SK-N-SH (cell line): ENCODE data around the gene UGT1A3. TPM values are rescaled to one million over a fixed set of nuclear protein-coding genes. Genes with fewer than 3 reads are reported as not detected.

Experiments
- CTCF ChIA-PET: fragments of 300-600, 350-600 bp; formaldehyde crosslinking; extraction: SDS; loops from one replicate; lab custom pipeline; 2021; lab: Yijun Ruan, JAX
- POLR2A ChIA-PET: fragments of 350-600 bp; sonication (Branson Sonifier 250); formaldehyde crosslinking; extraction: SDS; loops from one replicate; lab custom pipeline; 2020; ENCODE audit warnings: antibody characterized with exemption, inconsistent platforms; lab: Yijun Ruan, JAX
- DNase-seq: peaks from one replicate; pipeline ENCODE4 v3.0.0; 2012
- H2AFZ ChIP-seq: fragments of 200-600 bp; sonication (generic); 2 replicates; pipeline ENCODE4 v1.8.1; 2016; ENCODE audit warnings: antibody characterized with exemption, mild to moderate bottlenecking, low read depth
- H3F3A ChIP-seq: fragments of 200-600 bp; sonication (generic); replicated peaks from 2 replicates; pipeline ENCODE3; 2016; ENCODE audit warnings: antibody characterized with exemption, mild to moderate bottlenecking; ENCODE audit not compliant: insufficient read depth
- H3K27ac ChIP-seq, 2 experiments: fragments of 200-500 bp in 1 of 2; fragments of 200-600 bp in 1 of 2; sonication (Bioruptor generic) in 1 of 2; sonication (generic), shearing (Covaris generic) in 1 of 2; 2 replicates each; pipeline versions ENCODE4 v1.5.1 to v1.6.1; 2014 to 2016; ENCODE audit warnings: low read depth in 2 of 2, inconsistent platforms in 1 of 2, low read length in 1 of 2, mild to moderate bottlenecking in 1 of 2, mixed read lengths in 1 of 2
- H3K27me3 ChIP-seq: fragments of 200-600 bp; sonication (generic), shearing (Covaris generic); 2 replicates; pipeline ENCODE4 v1.6.1; 2016; ENCODE audit warnings: mixed run types; ENCODE audit not compliant: insufficient read depth
- H3K36me3 ChIP-seq, 2 experiments: fragments of 200-500 bp in 1 of 2; fragments of 200-600 bp in 1 of 2; sonication (Bioruptor generic) in 1 of 2; sonication (generic) in 1 of 2; replicated peaks in 1 of 2; 2 replicates each; pipeline versions ENCODE3 to v1.5.1; 2014 to 2016; ENCODE audit warnings: low read length in 1 of 2, mild to moderate bottlenecking in 1 of 2; ENCODE audit not compliant: insufficient read depth in 2 of 2, control insufficient read depth in 1 of 2
- H3K4me1 ChIP-seq, 2 experiments: fragments of 200-500 bp in 1 of 2; fragments of 200-600 bp in 1 of 2; sonication (Bioruptor generic) in 1 of 2; sonication (generic), shearing (Covaris generic) in 1 of 2; 2 replicates each; pipeline versions ENCODE4 v1.5.1 to v1.6.1; 2014 to 2016; ENCODE audit warnings: low read depth in 1 of 2, low read length in 1 of 2, mixed run types in 1 of 2; ENCODE audit not compliant: insufficient read depth in 2 of 2, control insufficient read depth in 1 of 2
- H3K4me2 ChIP-seq: fragments of 200-600 bp; sonication (generic), shearing (Covaris generic); 2 replicates; pipeline ENCODE4 v1.6.1; 2017; ENCODE audit warnings: mixed run types
- H3K4me3 ChIP-seq, 2 experiments: fragments of 200-500 bp in 1 of 2; fragments of 200-600 bp in 1 of 2; sonication (Bioruptor generic) in 1 of 2; sonication (generic), shearing (Covaris generic) in 1 of 2; 2 replicates each; pipeline versions ENCODE4 v1.5.1 to v1.8.1; 2014 to 2016; ENCODE audit warnings: low read depth in 2 of 2, inconsistent platforms in 1 of 2, low read length in 1 of 2, mild to moderate bottlenecking in 1 of 2, mixed read lengths in 1 of 2, moderate library complexity in 1 of 2
- H3K79me2 ChIP-seq: fragments of 200-600 bp; sonication (generic); 2 replicates; pipeline ENCODE4 v1.8.1; 2017; ENCODE audit warnings: mild to moderate bottlenecking; ENCODE audit not compliant: insufficient read depth
- H3K9ac ChIP-seq: fragments of 200-600 bp; sonication (generic); 2 replicates; pipeline ENCODE4 v1.6.1; 2017; ENCODE audit warnings: mixed run types
- H3K9me2 ChIP-seq: fragments of 200-600 bp; sonication (generic); 2 replicates; pipeline ENCODE4 v1.6.1; 2017; ENCODE audit warnings: mixed run types
- H3K9me3 ChIP-seq: fragments of 200-600 bp; sonication (generic); 2 replicates; pipeline ENCODE4 v1.6.1; 2017; ENCODE audit warnings: mixed run types, mild to moderate bottlenecking, moderate library complexity
- H4K20me1 ChIP-seq: fragments of 200-600 bp; sonication (generic); 2 replicates; pipeline ENCODE4 v1.6.1; 2017; ENCODE audit warnings: mild to moderate bottlenecking, mixed run types; ENCODE audit not compliant: insufficient read depth
- CHD2 ChIP-seq: fragments of 150-350 bp; IDR thresholded peaks from 2 replicates; pipeline ENCODE4 v1.6.1; 2018; ENCODE audit warnings: low read length; ENCODE audit not compliant: partially characterized antibody
- EP300 ChIP-seq, 2 experiments: IDR thresholded peaks; 2 replicates each; pipeline versions ENCODE4 v1.4.0 to v1.6.1; 2012; ENCODE audit warnings: borderline replicate concordance in 1 of 2, low read depth in 1 of 2, low read length in 1 of 2
- FOSL2 ChIP-seq: IDR thresholded peaks from 2 replicates; pipeline ENCODE4 v1.4.0; 2012; ENCODE audit warnings: low read depth, mild to moderate bottlenecking, moderate library complexity, borderline replicate concordance
- FOXJ3 ChIP-seq: sonication (generic); formaldehyde crosslinking; IDR thresholded peaks from 2 replicates; pipeline ENCODE4 v1.5.1; 2020; ENCODE audit warnings: mild to moderate bottlenecking, missing genetic modification reagents
- FOXM1 ChIP-seq: IDR thresholded peaks from 2 replicates; pipeline ENCODE4 v1.4.0; 2012; ENCODE audit warnings: low read depth, mild to moderate bottlenecking
- GATA2 ChIP-seq: sonication (generic); formaldehyde crosslinking; IDR thresholded peaks from 2 replicates; pipeline ENCODE4 v1.5.0; 2020; ENCODE audit warnings: mild to moderate bottlenecking, missing genetic modification reagents
- MEF2A ChIP-seq: IDR thresholded peaks from 2 replicates; pipeline ENCODE4 v1.4.0; 2012; ENCODE audit warnings: low read depth, borderline replicate concordance
- NRF1 ChIP-seq: IDR thresholded peaks from 2 replicates; pipeline ENCODE4 v1.6.1; 2012; ENCODE audit warnings: low read depth, mild to moderate bottlenecking, low read length
- POLR2AphosphoS5 ChIP-seq: IDR thresholded peaks from 2 replicates; pipeline ENCODE4 v1.6.1; 2012; ENCODE audit warnings: low read depth, low read length
- RCOR1 ChIP-seq: fragments of 150-350 bp; IDR thresholded peaks from 2 replicates; pipeline ENCODE4 v1.6.1; 2017; ENCODE audit warnings: antibody characterized with exemption, low read length
- RFX5 ChIP-seq: IDR thresholded peaks from 2 replicates; pipeline ENCODE4 v1.6.1; 2012; ENCODE audit warnings: mild to moderate bottlenecking, improper control_type of control experiment, low read length
- RXRA ChIP-seq: IDR thresholded peaks from 2 replicates; pipeline ENCODE4 v1.4.0; 2012; ENCODE audit warnings: low read depth, mild to moderate bottlenecking, borderline replicate concordance
- SIN3A ChIP-seq: IDR thresholded peaks from 2 replicates; pipeline ENCODE4 v1.6.1; 2012; ENCODE audit warnings: low read depth, mild to moderate bottlenecking, low read length, moderate library complexity, borderline replicate concordance
- TAF1 ChIP-seq: IDR thresholded peaks from 2 replicates; pipeline ENCODE4 v1.6.1; 2012; ENCODE audit warnings: low read depth, mild to moderate bottlenecking, low read length, moderate library complexity, borderline replicate concordance
- TCF12 ChIP-seq: IDR thresholded peaks from 2 replicates; pipeline ENCODE4 v1.4.0; 2012
- TEAD4 ChIP-seq: IDR thresholded peaks from 2 replicates; pipeline ENCODE4 v1.4.0; 2012; ENCODE audit warnings: mild to moderate bottlenecking, borderline replicate concordance; ENCODE audit not compliant: insufficient read depth
- WGBS: methylation state at CpG from one replicate; pipeline ENCODE4 v1.1.6; 2017; ENCODE audit warnings: low lambda C conversion rate; 5-methylcytosine and 5-hydroxymethylcytosine counted together
- polyA plus RNA-seq, 3 experiments: library from polyadenylated mRNA; depleted of rRNA; stranded (reverse); fragments of >200 nt; gene quantifications; 2 replicates each; pipeline ENCODE4 v1.2.3, GENCODE V29; 2012
- TF ChIP-seq, protein P1 (sequence below): IDR thresholded peaks from 2 replicates; pipeline ENCODE4 v1.4.0; 2012; ENCODE audit warnings: low read depth
- TF ChIP-seq, protein P2 (sequence below): fragments of 150-350 bp; IDR thresholded peaks from 2 replicates; pipeline ENCODE4 v1.6.1; 2016; ENCODE audit warnings: mild to moderate bottlenecking, low read depth, low read length
- TF ChIP-seq, protein P3 (sequence below): fragments of 200-600 bp; sonication (generic); IDR thresholded peaks from 2 replicates; pipeline ENCODE4 v1.6.1; 2017; ENCODE audit warnings: antibody characterized with exemption, mild to moderate bottlenecking, moderate library complexity

UGT1A3 gene
- polyA plus RNA-seq, 1 of the 3 experiments (the other 2 are of a cell fraction): not detected

DNA sequence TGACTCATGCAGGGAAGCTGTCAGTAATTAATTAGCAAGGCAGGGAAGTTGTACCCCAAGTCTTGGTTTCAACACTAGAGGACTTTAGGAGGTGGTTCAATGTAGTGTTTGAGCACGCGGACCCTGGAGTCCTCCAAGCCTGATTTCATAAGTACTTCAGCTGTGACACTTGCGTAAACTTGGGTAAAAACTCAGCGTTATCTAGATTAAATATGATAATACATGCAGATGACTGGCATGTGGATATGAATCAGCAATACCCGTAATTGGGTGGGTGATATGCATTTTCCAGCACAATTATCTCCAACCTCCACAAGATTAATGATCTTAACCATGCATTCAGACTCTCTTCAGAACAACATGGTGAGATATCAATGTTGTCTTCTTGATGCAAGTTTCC is 41.9 kb upstream of the UGT1A3 start:
- Histone ChIP-seq H3K4me3 (no peak overlapping the region), H3K27me3 (no peaks in the 10 kb centered on the region), H3K27ac (no peak overlapping the region), H3K4me1 (no peaks in the 10 kb centered on the region), H3K79me2 (no peaks in the 10 kb centered on the region), H3K9me3 (no peaks in the 10 kb centered on the region), H2AFZ (no peak overlapping the region), H3F3A (no peaks in the 10 kb centered on the region), H4K20me1 (no peaks in the 10 kb centered on the region), H3K4me2 (no peak overlapping the region), H3K36me3 (no peaks in the 10 kb centered on the region), H3K9ac (no peak overlapping the region), H3K9me2 (no peaks in the 10 kb centered on the region)
- no peak for DNase-seq
- 62% methylated on average over 5 of the region's 5 CpGs for WGBS
- ChIA-PET POLR2A (no interaction called here), CTCF (no interaction called here)
- TF ChIP-seq, protein P1, sequence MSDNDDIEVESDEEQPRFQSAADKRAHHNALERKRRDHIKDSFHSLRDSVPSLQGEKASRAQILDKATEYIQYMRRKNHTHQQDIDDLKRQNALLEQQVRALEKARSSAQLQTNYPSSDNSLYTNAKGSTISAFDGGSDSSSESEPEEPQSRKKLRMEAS: no peak
- TF ChIP-seq FOXM1: no peak
- no peak for TF ChIP-seq TEAD4
- TF ChIP-seq GATA2 (CRISPR knock-in tag): no peak
- TF ChIP-seq, protein P2, sequence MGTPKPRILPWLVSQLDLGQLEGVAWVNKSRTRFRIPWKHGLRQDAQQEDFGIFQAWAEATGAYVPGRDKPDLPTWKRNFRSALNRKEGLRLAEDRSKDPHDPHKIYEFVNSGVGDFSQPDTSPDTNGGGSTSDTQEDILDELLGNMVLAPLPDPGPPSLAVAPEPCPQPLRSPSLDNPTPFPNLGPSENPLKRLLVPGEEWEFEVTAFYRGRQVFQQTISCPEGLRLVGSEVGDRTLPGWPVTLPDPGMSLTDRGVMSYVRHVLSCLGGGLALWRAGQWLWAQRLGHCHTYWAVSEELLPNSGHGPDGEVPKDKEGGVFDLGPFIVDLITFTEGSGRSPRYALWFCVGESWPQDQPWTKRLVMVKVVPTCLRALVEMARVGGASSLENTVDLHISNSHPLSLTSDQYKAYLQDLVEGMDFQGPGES: no peak
- TF ChIP-seq FOSL2: no peak
- no peak for TF ChIP-seq TCF12
- TF ChIP-seq, protein P3, sequence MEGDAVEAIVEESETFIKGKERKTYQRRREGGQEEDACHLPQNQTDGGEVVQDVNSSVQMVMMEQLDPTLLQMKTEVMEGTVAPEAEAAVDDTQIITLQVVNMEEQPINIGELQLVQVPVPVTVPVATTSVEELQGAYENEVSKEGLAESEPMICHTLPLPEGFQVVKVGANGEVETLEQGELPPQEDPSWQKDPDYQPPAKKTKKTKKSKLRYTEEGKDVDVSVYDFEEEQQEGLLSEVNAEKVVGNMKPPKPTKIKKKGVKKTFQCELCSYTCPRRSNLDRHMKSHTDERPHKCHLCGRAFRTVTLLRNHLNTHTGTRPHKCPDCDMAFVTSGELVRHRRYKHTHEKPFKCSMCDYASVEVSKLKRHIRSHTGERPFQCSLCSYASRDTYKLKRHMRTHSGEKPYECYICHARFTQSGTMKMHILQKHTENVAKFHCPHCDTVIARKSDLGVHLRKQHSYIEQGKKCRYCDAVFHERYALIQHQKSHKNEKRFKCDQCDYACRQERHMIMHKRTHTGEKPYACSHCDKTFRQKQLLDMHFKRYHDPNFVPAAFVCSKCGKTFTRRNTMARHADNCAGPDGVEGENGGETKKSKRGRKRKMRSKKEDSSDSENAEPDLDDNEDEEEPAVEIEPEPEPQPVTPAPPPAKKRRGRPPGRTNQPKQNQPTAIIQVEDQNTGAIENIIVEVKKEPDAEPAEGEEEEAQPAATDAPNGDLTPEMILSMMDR: no peak
- no peak for TF ChIP-seq MEF2A
- TF ChIP-seq CHD2: no peak
- TF ChIP-seq FOXJ3: no peak
- no peak for TF ChIP-seq EP300 (IDR thresholded peaks at IDR 0.05; ENCODE audit: borderline replicate concordance in 1 of 2, low read depth in 1 of 2, low read length in 1 of 2)
- no peak for TF ChIP-seq TAF1
- TF ChIP-seq RFX5: no peak

DNA sequence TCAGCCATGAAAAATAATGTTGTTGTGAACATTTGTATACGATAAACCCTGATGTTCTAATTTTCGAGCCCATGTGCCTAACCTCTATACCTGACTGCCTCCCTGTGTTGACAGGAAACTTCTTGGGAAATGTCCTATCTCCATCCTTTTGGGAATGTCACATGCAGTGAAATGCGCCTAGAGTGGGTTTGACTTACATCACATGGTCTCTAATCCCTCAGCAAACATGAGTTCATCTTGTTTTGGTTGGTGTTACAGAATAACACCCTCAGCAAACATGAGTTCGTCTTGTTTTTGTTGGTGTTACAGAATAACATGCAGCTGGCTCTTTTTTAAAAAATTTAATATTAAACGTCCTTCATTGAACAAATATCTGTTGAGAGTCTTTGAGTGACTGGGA is 40.5 kb upstream of the UGT1A3 start:
- no peak overlapping the region for H3K9ac ChIP-seq
- no peaks in the 10 kb centered on the region for H3K4me1 ChIP-seq
- no peaks in the 10 kb centered on the region for H3K9me2 ChIP-seq
- no peaks in the 10 kb centered on the region for H4K20me1 ChIP-seq
- no peaks in the 10 kb centered on the region for H3K79me2 ChIP-seq
- H3K27me3 ChIP-seq: no peaks in the 10 kb centered on the region
- no peaks in the 10 kb centered on the region for H3F3A ChIP-seq
- POLR2A ChIA-PET: no interaction called here
- no peak overlapping the region for H3K4me2 ChIP-seq
- H3K4me3 ChIP-seq: no peak overlapping the region
- no peaks in the 10 kb centered on the region for H3K9me3 ChIP-seq
- 51% methylated on average over 5 of the region's 5 CpGs for WGBS
- no peak for DNase-seq
- H3K27ac ChIP-seq: no peak overlapping the region
- CTCF ChIA-PET: no interaction called here
- TF ChIP-seq RCOR1 (no peak), SIN3A (no peak), NRF1 (no peak), POLR2AphosphoS5 (no peak), RXRA (no peak)
- TF ChIP-seq, protein P2: no peak
- H3K36me3 ChIP-seq: no peaks in the 10 kb centered on the region
- H2AFZ ChIP-seq: no peak overlapping the region
